Measurements from ENCODE around the gene TMEM39A. TPM values are rescaled to one million over a fixed set of nuclear protein-coding genes. Genes with fewer than 3 reads are reported as not detected.

The TMEM39A gene
- total RNA-seq, 4 donors from 2014 or later: 48.1 to 84.1 (median 59.8) TPM

DNA sequence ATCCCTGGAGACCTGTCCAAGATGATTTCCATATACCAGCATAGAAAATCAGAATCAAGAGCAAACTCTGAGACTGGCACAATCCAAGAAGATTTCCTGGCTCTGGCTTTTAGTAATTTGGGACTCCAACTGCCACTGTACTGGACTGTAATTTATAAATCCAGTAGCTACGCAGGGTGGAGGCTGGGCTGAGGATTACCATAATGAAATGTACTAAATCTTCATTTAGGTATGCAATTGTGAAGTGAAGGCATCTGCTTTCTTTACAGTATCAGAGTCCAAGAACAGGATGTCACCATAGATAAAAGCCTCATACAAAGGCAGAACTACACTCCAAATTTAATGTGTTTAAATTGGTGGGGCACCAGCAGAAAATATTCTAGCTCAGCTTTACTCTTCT is 46.5 kb downstream of the TMEM39A start:
- WGBS, 2 donors: 86 to 100% methylated on average over 1 of the region's 1 CpG
- TF ChIP-seq POLR2A (IDR thresholded peaks at IDR 0.05): no peak
- TF ChIP-seq, protein P1, sequence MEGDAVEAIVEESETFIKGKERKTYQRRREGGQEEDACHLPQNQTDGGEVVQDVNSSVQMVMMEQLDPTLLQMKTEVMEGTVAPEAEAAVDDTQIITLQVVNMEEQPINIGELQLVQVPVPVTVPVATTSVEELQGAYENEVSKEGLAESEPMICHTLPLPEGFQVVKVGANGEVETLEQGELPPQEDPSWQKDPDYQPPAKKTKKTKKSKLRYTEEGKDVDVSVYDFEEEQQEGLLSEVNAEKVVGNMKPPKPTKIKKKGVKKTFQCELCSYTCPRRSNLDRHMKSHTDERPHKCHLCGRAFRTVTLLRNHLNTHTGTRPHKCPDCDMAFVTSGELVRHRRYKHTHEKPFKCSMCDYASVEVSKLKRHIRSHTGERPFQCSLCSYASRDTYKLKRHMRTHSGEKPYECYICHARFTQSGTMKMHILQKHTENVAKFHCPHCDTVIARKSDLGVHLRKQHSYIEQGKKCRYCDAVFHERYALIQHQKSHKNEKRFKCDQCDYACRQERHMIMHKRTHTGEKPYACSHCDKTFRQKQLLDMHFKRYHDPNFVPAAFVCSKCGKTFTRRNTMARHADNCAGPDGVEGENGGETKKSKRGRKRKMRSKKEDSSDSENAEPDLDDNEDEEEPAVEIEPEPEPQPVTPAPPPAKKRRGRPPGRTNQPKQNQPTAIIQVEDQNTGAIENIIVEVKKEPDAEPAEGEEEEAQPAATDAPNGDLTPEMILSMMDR (IDR thresholded peaks at IDR 0.05): no peak
- Histone ChIP-seq H3K27ac (no peak overlapping the region), H3K27me3 (no peaks in the 10 kb centered on the region), H3K36me3 (peaks cover 13 to 26% of the 10 kb centered on the region in 2 donors), H3K4me1 (no peaks in the 10 kb centered on the region), H3K9me3 (no peaks in the 10 kb centered on the region), H3K4me3 (replicated peaks in 1 of 3) (no peak overlapping the region)
- DNase-seq: no peak
- intact Hi-C loops (cut with DNase I): no loop called here

DNA sequence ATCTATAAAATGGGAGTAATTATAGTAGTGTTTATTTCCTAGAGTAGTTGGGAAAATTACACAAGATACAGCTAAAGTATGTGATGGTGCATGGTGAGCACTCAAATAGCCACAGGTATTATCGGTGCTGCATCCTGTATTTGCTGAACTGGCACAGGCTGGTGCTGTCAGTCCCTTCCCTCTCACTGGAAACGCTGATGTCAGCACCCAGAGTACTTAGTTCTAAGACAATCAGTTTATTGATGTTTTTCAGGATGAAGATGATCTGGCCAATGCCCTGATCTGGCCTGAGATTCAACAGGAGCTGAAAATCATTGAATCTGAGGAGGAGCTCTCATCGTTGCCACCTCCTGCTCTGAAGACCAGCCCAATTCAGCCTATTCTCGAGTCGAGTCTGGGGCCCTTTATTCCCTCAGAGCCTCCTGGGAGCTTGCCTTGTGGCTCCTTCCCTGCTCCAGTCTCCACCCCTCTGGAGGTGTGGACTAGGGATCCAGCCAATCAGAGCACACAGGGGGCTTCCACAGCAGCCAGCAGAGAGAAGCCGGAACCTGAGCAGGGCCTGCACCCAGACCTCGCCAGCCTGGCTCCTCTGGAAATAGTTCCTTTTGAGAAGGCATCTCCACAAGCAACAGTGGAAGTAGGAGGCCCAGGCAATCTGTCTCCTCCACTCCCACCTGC is 49.7 kb downstream of the TMEM39A start:
- WGBS, 2 donors: 89% methylated on average over 4 to 7 of the region's 7 CpGs
- Histone ChIP-seq H3K9me3 (no peaks in the 10 kb centered on the region), H3K4me1 (no peaks in the 10 kb centered on the region), H3K27me3 (no peaks in the 10 kb centered on the region), H3K27ac (no peak overlapping the region), H3K4me3 (replicated peaks in 1 of 3) (no peak overlapping the region), H3K36me3 (peaks cover 31 to 40% of the 10 kb centered on the region in 2 donors)
- intact Hi-C loops (cut with DNase I): no loop called here
- no peak for DNase-seq
- TF ChIP-seq, protein P1 (IDR thresholded peaks at IDR 0.05): no peak
- no peak for TF ChIP-seq POLR2A (IDR thresholded peaks at IDR 0.05)

DNA sequence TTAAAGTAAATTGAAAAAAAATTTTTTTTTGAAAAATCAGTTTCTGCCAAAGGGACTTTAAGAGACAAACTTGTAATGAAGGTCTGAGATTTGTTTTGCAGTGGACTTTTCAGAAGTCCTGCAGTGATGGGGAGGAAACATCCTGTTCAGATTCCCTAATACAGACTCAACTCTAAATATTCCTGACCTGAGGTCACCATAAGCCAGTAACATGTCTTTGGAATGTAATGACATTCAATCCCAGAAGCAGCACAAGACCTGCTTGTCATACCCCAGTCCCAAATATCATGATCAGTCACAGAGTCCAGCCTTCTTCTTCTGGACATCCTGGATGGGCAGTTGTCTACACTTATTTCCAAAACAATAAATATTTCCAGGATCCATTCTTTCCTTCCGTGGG is 53.6 kb downstream of the TMEM39A start:
- Histone ChIP-seq H3K27me3 (no peaks in the 10 kb centered on the region), H3K4me1 (no peaks in the 10 kb centered on the region), H3K27ac (no peak overlapping the region), H3K36me3 (peaks cover 26 to 30% of the 10 kb centered on the region in 2 donors), H3K9me3 (no peaks in the 10 kb centered on the region), H3K4me3 (replicated peaks in 1 of 3) (no peak overlapping the region)
- 94 to 100% methylated on average over 1 of the region's 1 CpG for WGBS, 2 donors
- TF ChIP-seq, protein P1 (IDR thresholded peaks at IDR 0.05): no peak
- no peak for TF ChIP-seq POLR2A (IDR thresholded peaks at IDR 0.05)
- no peak for DNase-seq
- intact Hi-C loops (cut with DNase I): no loop called here

DNA sequence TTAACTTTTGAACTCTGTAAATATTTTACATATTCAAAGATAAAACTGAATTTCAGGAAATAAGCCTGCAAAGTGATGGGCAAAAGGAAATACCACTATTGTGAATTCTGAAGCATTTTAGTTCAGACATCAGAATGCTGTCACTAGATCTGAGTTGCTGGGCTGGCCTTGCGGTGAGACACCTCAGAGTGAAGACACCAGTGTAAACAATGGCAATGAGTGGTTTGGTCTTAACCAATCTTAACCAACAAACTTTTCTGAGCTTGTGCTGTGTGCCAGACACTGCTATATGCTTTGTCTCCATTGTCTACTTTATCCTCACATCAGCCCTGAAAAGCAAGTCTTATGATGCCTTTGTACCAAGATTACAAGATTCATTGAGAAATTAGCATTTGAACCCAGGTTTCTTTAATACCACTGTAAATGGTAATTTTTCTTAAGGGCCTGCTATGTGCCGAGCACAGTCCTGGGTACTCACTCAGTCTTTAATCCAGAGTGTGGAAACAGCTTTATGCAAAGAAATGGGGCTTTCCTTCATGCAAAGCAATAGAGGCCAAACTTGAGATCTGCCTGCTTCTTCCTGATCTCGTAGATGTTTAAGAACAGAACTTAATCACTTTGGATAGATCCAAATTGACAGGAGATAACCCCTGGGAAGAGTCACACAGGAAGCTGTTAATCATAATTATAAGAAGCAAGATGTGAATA is 55.0 kb downstream of the TMEM39A start:
- DNase-seq: no peak
- intact Hi-C loops (cut with DNase I): no loop called here
- H3K27me3 ChIP-seq: no peaks in the 10 kb centered on the region
- peaks cover 18 to 24% of the 10 kb centered on the region in 2 donors for H3K36me3 ChIP-seq
- H3K9me3 ChIP-seq: no peaks in the 10 kb centered on the region
- WGBS, 2 donors: 79 to 93% methylated on average over 3 of the region's 3 CpGs
- H3K27ac ChIP-seq: no peak overlapping the region
- TF ChIP-seq, protein P1 (IDR thresholded peaks at IDR 0.05): no peak
- no peak for TF ChIP-seq POLR2A (IDR thresholded peaks at IDR 0.05)
- H3K4me1 ChIP-seq: no peaks in the 10 kb centered on the region
- no peak overlapping the region for H3K4me3 ChIP-seq (replicated peaks in 1 of 3)

DNA sequence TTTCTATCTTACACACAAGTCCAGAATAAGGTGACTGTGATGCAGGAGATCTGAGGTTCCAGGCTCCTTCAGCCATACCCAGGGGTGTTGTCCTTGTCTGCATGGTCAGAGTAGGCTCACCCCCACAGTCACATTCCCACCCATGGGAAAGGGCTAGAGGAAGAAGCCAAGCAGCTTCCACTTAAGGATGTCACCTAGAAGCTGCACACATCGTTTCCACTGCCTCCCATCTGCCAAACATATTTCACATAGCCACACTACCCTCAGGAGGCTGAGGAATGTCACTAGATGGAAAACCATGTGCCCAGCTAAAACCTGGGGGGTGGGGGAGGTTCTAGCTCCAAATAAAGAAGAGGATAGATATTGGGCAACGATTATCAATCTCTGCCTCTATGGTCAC is 58.1 kb downstream of the TMEM39A start:
- TF ChIP-seq POLR2A (IDR thresholded peaks at IDR 0.05): no peak
- TF ChIP-seq, protein P1 (IDR thresholded peaks at IDR 0.05): no peak
- Histone ChIP-seq H3K4me3 (replicated peaks in 1 of 3) (no peak overlapping the region), H3K9me3 (no peaks in the 10 kb centered on the region), H3K27ac (no peak overlapping the region), H3K36me3 (peaks cover 24 to 40% of the 10 kb centered on the region in 2 donors), H3K4me1 (no peaks in the 10 kb centered on the region), H3K27me3 (no peaks in the 10 kb centered on the region)
- no peak for DNase-seq
- intact Hi-C loops (cut with DNase I): no loop called here
- 68 to 83% methylated on average over 2 of the region's 2 CpGs for WGBS, 2 donors

All from thyroid gland (tissue), 4 donors.